Activated T-helper 1 cell treated with anti-CD3 and anti-CD28 coated beads, Interleukin-2, amount 50 U/mL, for 16 hours (primary cell): ENCODE data around the gene RHEX.
"Not testable (repeated sequence)": the region's sequence is repeated elsewhere in the genome, so short reads cannot be mapped to it uniquely, and the experiment has no call there.

Experiments
- DNase-seq, 2 donors: peaks; one replicate each; pipeline ENCODE4 v3.0.0-alpha.2; 2020; ENCODE audit warnings: low read depth in 1 of 2, low spot score in 1 of 2

Gene RHEX

DNA sequence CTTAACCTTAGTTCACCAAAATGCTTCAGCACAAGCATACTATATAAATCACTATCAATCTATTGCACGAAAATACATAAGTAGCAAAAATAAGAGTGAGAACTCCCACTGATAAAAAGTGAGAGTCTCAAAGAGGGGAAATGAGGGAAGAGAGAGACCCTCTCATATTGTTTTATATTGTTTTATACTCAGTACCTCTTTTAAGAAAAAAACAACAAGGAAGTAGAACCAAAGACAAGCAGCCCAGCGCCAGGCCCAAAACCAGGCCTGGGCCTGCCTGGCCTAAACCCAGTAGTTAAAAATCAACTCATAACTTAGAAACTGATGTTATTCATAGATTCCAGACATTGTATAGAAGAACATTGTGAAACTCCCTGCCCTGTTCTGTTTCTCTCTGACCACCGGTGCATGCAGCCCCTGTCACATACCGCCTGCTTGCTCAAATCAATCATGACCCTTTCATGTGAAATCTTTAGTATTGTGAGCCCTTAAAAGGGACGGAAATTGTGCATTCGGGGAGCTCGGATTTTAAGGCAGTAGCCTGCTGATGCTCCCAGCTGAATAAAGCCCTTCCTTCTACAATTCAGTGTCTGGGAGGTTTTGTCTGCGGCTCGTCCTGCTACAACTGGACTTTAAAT, 5.4 kb downstream of the RHEX start:
- DNase-seq = not testable (repeated sequence)

- no peak for DNase-seq
Observed at GRCh38 chr1:206058927-206059292, 5.9 kb downstream of the RHEX start.

GRCh38 chr1:206059355-206059915, 6.5 kb downstream of the RHEX start:
- DNase-seq = no peak

GRCh38 chr1:206060844-206061243, 7.9 kb downstream of the RHEX start:
- no peak for DNase-seq

DNA sequence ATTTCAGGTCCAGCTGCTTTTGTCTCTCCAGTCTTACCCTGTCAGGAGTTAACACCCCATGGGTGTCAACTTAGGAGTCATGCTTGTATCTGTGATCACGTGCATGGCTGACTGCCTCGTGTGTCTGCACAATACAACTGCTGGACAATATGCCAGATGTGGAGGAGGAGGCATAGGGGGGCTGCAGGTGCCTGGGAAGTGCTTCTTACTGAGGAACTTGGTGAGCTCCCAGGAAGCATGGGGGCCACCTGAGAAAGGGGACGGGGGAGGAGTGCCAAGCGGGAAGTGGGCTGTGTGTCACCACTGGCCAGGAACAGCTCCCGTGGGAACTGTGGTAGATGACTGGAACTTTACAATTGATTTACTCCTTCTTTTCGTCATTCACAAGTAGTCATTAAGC, 9.5 kb downstream of the RHEX start:
- no peak for DNase-seq

- not testable (repeated sequence) for DNase-seq
Observed at GRCh38 chr1:206064001-206064400, 11.0 kb downstream of the RHEX start.

DNA sequence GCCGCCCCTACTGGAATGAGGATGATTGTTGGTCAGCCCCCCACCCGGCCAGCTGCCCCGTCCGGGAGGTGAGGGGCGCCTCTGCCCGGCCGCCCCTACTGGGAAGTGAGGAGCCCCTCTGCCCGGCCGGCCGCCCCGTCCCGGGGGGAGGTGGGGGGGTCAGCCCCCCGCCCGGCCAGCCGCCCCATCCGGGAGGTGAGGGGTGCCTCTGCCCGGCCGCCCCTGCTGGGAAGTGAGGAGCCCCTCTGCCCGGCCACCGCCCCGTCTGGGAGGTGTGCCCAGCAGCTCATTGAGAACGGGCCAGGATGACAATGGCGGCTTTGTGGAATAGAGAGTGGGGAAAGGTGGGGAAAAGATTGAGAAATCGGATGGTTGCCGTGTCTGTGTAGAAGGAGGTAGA, 11.5 kb downstream of the RHEX start:
- not testable (repeated sequence) for DNase-seq

GRCh38 chr1:206065547-206066145, 12.7 kb downstream of the RHEX start:
- DNase-seq = no peak

DNA sequence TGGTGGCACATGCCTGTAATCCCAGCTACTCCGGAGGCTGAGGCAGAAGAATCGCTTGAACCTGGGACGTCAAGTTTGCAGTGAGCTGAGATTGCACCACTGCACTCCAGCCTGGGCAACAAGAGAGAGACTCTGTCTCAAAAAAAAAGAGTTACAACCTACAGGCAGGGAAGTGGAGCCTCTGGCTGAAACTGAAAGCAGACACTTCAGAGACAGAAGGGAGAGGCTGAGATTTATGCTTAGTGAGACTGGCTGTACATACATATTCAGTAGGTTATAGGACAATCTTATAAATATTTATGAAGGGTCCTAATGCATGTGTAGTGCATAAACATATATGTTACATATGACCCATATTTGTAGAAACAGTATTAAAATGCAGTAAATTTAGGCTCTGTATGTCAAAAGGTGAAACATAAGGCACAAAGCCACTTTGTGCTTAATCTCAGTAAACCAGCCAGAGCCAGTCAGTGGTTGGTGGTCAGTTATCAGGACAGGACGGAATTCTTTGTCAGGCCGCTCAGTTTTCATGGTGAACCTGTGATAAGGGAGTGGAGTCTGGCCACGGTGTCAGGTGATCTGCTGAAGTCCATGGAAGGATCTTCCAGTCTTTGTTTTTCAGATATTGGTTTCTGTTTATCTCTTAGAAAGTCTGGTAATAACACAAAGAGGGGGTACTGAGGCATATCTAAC, 13.7 kb downstream of the RHEX start:
- no peak for DNase-seq

GRCh38 chr1:206067486-206068227, 14.7 kb downstream of the RHEX start:
- DNase-seq = no peak

GRCh38 chr1:206068314-206068713, 15.3 kb downstream of the RHEX start:
- DNase-seq = no peak

DNA sequence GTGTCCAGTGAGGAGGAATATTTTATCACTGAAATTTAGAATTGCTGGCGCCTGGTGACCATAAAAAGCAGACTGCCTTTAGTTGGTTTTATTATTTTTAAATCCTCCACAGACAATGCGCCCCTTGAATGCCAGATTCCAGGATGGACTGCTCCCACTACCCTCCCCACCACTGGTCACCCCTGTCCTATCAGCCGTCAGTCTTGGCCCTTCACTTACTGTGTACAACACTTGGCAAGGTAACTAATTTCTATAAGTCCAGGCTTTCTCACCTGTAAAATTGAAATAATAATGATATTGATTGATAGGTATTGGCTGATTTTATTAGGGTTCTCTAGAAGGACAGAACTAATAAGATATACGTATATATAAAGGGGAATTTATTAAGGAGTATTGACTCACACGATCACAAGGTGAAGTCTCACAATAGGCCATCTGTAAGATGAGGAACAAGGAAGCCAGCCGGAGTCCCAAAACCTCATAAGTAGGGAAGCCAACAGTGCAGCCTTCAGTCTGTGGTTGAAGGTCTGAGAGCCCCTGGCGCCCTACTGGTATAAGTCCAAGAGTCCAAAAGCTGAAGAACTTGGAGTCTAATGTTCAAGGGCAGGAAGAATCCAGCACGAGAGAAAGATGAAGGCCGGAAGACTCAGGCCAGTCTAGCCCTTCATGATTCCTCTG, 17.8 kb downstream of the RHEX start:
- DNase-seq = no peak

- DNase-seq = no peak
Observed at GRCh38 chr1:206074839-206075238, 21.9 kb downstream of the RHEX start.

DNA sequence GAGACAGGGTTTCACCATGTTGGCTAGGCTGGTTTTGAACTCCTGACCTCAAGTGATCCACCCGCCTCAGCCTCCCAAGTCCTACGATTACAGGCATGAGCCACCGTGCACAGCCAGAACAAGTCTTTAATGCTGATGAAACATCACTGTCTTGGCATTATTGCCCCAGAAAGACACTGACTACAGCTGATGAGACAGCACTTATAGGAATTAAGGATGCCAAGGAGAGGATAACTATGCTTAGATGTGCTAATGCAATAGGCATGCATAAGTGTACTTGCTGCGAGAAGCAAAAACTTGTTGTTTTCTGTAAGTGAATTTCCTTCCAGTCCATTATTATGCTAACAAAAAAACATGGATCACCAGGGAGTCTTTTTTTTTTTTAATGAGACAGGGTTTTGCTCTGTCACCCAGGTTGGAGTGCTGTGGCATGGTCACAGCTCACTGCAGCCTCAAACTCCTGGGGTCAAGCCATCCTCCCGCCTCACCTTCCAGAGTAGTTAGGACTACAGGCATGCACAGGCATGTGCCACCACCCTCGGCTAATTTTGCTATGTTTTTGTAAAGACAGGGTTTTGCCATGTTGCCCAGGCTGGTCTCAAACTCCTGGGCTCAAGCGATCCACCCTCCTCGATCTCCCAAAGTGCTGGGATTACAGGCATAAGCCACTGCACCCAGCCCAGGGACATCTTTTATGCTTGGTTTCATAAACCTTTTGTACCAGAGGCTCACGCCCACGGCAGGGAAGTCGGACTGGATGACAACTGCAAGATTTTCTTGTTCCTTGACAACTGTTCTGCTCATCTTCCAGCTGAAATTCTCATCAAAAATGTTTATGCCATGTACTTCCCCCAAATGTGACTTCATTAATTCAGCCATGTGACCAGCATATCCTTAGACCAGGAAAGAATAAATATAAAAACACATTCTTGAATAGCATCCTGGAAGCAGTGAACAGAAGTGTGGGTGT, 23.1 kb downstream of the RHEX start:
- DNase-seq = no peak

GRCh38 chr1:206079135-206079534, 26.2 kb downstream of the RHEX start:
- DNase-seq = no peak

GRCh38 chr1:206080026-206080820, 27.2 kb downstream of the RHEX start:
- no peak for DNase-seq

DNA sequence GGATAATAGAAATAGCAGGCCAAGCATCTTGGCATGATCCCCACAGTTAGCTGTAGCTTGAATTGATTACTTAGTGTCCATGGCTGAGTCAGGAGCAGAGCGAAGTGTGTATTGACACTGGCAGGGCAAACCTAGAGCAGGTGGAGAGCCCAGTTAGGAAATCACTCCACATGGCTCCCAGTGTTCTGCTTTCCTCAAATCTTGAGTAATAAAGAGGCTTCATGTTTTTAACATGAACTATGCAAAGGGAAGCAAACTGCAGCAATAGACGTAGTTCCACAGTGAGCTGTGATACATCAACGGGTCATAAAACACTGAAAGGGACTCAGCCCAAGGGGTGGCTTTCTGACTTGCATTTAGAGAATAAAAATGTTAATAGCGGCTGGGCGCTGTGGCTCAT, 28.9 kb downstream of the RHEX start:
- DNase-seq = no peak

DNA sequence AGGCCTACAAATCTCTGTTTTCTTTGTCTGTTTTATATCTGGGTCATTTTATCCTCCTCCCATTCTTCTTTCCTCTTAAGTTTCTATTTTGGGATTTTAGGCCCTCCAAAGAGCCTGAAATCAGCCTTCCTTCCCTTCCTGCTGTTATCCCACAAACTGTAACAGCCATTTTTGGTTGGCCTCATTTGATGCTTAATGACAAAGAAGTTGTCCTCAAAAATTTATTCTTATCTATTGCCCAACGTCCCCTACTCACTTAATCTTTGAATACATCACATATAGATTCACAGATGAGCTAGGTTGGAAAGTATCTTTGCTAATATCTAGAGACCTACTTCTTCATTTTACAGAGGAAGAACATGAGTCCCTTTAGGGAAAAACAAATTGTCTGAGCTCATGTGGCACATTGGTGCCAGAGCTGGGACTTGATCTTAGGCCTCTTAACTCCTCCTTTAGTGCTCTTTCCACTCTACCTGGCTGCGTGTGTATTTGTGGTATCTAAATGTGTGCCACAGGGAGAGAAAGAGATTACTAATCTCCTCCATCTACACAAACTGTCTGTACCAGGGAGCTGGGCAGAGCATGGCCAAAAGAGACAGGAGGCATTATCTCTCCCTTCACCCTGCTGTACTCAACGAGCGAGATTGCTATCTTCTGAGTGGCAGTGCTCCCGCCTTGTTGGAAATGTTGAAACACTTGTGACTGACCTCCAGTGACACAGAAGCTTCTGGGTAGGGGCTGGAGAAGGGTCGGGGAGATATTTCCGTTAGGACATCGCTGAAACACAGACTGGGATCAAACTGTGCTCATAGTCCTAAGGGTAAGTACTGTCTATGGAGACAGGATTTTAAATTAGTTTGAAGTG, 30.1 kb downstream of the RHEX start:
- no peak for DNase-seq
